Measurements from ENCODE around the gene FAM13C.
"Not testable (repeated sequence)": the region's sequence is repeated elsewhere in the genome, so short reads cannot be mapped to it uniquely, and the experiment has no call there.

Gene FAM13C

DNA sequence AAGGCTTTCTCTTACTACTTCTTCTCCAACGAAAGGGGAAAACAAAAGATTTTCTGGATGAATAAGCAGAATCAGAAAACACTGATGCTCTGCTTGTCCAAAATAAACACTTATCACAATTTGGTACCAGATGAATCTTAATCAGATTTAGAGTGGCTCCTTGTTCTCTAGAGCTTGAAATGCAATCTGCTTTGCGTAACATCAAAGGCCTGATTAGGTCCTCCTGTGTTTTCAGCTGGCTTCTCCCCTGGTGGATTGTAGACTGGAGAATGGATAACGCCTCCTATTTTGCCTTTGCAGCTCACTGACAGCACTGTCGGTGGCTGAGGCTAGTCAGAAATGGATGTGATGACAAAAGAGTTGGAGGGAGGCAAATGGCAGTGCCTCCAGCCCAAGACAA, 91.2 kb downstream of the FAM13C start:
- DNase-seq = no peak

DNA sequence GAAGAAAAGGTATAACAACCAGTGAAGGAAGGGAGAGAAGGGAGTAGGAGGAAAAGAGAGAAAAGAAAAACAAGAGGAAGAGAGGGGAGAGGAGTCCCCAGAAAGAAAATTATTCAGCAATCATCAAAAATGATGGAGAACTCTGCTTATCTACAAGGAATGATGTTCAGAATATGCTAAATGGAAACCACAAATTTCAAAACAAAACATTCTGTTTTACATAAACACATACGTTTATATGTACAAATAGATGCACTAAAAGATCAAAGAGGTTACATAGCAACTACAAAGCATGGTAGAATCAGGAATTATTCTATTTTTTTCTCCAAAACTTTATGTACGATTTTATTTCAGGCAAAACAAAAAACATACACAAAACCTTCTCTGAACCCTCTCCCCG, 91.9 kb downstream of the FAM13C start:
- DNase-seq = no peak

DNA sequence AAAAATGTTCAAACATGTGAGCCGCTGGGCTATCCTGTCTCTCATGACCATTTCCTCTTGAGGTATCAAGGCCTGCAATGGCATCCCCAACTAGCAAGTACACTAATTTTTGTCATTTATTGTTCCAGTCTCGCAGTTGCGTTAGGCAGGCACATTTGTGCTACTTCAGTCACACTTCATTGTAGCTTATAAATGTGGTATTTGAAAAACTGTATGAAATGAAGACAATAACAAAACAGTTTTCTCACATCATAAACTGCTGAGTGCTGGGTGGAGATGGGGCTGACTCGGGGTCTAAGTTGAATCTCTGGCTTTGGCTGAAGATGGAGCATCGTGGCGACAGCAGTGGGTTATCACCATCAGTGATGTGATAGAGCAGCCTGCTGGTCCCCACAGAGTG, 92.7 kb downstream of the FAM13C start:
- no peak for DNase-seq

DNA sequence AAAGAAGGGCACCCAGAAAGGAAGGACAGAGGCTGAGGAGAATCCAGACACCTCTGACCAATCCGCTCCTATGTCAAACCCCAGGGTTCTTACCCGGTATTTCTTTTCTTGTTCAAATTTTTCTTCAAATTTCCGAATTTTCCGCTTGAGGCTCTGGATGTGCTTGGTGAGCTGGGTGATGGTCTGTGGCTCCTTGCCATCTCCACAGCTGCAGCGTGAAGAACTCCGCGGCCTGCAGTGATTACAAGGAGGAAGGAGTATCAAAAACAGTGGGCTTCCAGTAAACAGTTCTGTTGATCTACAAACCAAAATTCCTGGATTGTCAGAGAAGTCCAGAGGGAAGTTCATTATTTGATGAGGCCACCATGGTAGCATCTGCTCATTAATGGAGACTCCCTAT, 93.9 kb downstream of the FAM13C start:
- DNase-seq = no peak

DNA sequence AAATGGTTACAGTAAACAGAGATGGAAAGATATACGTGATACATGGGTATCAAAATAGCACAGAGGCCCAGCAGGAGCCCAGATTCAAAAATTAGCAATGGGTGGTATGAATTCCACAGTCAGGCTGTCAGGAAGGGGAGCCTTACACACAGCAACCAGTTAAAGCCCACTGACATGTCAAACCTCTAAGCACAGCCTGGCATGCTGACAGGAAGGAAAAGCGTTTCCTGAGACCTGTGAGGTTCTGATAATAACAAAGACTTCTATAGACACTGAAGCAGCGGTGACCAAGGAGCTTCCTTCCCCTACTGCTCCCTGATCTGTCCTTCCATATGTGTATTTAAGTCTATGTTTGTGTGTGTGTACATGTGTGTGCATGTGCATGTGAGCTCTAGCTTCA, 96.0 kb downstream of the FAM13C start:
- no peak for DNase-seq

DNA sequence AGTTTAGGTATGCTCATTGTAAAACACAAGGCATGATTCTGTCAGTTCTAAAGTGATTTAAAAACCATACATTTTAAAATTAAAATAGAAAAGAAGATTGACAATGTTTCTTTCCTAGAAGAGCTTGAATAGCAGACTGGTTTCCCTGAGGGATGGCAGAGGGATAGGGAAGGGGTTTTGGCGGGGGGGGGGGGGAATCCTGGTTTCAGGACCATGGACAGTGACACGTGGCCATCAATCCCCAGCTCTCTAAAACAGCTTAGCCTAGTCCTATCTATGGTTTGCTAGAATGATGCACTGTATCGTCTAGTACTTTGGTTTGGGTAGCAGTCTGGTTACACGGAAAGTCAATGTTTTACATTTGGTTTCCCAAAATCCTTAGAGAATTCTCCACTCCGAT, 97.2 kb downstream of the FAM13C start:
- DNase-seq = no peak

DNA sequence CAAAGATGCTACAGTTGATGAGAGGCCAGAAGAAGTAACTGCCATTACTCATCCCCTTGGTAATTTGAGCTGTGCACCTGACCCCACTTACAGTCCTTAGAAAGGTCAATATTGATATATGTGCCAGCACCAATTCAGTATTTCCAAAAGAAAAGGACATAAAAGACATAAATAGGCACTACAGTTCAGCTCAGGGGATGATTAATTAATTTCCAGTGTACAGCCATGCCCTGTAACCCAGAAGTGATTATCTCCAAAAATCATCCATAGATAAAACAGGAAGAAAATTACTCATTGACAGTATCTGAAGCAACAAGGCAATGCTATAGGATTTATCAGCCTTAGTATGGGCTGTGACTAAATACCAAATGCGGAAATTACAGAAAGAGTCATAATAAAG, 103.5 kb downstream of the FAM13C start:
- DNase-seq = no peak

DNA sequence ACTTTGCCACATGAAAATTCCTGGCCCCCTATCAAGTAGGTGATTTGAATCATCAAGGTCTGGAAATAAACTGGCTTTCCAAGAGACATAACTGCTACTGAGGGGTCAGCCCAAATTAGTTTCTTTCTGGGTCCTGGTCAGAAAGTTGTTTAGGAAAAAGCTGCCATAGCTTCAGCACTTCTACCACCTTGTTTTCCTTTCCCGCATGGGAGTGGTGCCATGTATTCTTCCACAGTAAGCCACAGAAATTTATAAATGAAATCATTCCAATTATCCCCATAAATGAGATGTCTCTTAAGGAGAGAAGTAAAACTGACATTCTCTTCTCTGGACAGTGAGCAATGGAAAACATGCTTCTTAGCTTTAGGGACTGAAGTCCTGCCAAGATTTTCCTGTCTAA, 105.1 kb downstream of the FAM13C start:
- no peak for DNase-seq

DNA sequence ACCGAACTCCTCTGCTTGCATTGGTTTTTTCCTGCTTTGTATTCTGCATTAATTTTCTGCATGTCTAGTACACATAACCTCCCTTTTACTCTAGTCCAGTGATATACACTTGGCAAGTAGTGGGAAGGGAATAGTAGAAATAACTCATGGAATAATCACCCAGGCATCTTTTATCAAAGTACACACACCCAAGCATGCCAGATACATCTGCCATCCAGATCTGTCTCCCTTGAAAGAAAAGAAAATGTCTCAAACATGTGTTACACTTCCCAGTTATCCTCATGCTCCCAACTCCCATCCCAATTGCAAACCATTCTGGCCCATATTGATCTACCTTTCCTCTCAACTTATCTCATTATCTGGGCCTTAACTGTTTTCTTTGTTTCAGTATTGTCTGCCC, 106.9 kb downstream of the FAM13C start:
- DNase-seq = no peak

DNA sequence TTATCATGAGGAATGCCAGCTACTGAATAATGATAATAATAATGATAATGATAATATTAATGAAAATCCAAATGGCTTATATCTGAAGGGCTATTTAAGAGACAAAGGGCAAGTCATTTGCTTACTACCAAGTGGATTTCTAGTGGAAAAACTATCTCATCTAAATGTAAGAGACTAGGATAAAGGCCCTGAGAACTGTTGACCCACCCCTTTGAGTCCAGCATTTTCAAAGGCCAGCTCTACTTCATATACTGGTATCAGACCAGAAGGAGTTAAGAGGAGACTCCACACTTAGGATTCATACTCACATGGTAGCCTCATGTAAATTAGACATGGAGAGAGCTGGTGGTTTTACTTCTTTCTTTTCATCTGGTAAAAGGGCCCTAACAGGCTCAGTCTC, 109.9 kb downstream of the FAM13C start:
- DNase-seq = no peak

DNA sequence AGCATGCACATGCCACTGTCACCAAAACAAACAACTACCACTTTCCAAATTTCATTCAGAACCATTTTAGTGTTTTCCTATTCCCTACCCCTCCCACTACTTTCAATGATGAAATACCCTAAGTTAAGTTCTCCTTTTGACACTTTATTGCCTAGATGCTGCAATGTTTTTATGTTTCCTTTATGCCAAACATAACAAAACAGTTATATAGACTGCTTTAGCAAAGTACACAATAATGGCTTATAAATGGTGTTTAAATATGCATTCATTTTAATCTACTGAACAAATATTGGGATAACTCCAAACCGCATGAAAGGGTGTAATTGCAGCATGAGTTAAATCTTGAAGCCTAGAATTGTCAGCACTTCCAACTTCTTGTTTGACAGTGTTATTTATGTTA, 116.7 kb downstream of the FAM13C start:
- no peak for DNase-seq

DNA sequence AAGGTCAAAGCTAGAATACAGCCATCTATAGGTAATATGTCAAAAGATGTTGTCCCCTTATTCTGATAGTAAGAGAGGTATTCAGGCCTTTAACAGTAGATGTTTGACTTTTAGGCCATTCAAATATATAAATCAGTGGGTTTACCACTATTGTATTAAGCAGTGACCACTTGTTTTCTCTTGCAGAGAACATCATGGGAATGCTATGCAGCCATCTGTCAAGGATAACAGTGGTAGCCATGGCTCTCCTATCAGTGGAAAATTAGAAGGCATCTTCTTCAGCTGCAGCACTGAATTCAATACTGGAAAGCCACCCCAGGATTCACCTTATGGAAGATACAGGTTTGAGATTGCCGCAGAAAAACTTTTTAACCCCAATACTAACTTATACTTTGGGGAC, 117.5 kb downstream of the FAM13C start:
- DNase-seq = no peak

DNA sequence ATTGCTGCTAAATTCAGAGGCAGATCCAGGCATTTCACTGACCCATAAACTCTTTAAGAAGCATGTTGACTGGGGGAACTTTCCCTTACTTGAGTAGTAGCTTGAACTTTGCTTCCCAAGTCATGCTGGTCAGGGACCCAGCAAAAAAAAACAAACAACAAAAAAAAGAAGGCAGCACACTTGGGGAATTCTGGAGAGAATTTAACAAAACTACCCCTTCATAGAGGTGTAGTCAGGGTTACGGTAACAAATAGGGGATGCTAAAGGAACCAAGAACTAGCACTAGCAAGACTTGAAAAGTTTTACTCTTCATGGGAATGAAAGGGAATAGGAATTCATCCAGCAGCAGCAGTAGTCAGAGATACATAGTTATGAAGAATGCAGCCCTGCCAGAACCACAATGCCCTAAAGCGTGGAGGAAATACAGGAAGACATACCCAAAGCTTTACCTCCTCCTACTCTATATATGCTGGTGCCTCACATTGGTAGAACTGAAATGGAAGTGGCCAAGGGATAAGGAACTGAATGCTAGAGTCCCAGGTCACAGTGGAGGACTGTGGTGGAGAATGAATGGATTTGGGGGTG, 118.6 kb downstream of the FAM13C start:
- no peak for DNase-seq

DNA sequence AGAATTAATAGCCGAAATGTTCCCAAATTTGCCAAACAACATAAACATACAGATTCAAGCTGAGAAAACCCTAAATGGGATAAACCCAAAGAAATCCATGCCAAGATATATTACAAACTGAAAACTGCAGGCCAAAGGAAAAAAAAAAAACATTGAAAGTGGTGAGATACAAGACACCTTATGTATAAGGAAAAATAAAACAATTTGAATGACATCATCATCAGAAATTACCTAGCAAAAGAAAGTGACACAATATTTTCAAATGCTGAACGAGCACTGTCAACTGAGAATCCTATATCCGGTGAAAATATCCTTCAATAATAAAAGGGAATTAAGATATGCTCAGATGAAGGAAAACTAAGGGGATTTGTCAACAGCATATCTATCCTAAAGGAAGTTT, 119.4 kb downstream of the FAM13C start:
- DNase-seq = no peak

DNA sequence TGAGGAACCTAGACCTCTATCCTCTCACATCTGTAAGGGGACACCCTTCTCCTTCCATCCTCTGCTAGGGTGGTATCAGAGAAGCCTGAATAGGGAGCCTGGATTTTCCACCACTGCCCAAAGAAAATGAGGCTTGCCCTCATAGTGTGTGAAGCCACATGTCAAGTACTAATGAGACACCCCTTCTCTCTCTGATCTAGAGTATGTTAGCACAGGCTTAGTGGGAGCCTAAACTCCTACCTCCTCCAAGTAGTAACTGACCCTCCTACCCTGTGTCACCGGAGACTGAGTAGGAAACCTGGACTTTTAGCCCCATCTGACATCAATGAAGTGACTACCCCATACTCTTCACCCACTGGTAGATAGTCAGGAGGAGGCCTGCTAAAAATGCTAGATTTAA, 120.3 kb downstream of the FAM13C start:
- DNase-seq = no peak

DNA sequence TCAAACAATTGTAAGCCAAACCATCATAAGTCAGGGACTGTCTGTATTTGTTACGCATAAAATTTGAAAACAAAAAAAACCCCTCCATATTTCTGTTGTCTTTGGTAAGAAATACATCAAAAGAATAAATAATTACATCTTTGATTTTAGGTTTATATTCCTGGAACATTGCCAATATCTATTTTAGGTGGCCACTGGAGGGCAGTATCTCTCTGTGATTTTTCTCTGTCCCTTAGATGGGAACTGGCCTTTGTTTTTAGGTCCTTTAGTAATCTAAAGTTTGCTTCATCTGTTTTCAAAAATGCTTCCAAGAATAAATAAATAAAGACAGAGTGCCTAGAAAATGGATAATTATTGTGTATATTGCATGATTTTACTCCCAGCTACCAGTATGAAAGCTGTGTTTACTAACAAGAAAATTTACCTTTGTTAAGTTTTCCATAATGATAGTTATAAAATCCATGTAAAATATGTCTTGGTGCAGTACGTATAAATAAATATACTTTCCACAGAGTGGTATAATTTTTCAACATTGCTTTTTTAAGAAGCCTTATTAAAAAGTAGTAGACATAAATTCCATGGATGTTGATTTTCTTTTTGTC, 121.7 kb downstream of the FAM13C start:
- no peak for DNase-seq

DNA sequence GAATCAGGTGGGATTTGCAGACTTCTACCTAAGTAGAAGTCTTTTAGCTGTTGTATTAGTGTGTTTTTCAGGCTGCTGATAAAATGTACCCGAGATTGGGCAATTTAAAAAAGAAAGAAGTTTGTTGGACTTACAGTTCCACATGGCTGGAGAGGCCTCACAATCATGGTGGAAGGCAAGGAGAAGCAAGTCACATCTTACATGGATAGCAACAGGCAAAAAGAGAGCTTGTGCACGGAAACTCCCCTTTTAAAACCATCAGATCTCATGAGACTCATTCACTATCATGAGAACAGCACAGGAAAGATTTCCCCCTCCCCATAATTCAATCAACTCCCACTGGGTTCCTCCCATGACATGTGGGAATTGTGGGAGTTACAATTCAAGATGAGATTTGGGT, 123.2 kb downstream of the FAM13C start:
- not testable (repeated sequence) for DNase-seq

DNA sequence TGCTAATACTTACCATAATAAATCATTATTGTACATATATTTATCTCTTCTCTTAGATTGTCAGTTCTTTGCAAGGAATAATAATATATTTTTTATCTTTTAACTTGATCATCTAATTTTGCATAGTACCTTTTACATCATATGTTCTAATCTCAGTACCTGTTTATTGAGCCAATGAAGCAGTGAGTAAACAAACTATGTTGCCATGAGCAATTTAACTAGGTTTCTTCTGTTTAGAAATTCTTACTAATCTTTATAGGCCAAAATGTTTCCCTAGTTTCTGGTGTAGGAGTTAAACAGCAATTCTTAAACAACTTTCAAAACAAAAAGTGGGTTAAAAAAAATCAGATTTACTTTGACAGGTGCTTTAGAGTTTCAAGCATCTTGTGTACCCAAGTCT, 124.6 kb downstream of the FAM13C start:
- DNase-seq = no peak

DNA sequence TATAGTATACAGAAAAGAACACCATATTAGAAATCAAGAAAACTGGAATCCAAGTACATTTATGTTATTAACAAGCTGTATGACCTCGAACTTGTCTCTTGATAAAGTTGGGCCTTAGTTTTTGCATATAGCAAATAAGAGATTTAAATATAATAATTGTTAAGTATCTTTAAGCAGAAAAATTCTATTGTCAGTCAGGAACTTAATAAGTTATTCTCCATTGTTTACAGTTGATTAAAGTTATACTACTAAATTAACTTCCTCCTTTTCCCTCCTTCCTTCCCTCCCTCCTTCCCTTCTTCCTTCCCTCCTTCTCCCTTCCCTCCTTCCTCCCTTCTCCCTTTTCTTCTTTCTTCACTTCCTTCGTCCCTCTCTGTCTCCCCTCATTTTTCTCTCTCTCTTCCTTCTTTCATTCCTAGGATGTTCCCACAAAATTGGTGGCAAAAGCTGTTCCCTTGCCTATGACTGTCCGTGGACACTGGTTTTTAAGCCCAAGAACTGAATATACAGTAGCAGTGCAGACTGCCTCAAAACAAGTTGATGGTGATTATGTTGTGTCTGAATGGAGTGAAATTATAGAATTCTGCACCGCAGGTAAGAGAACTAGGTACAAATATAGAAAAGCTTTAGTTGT, 126.2 kb downstream of the FAM13C start:
- no peak for DNase-seq

DNA sequence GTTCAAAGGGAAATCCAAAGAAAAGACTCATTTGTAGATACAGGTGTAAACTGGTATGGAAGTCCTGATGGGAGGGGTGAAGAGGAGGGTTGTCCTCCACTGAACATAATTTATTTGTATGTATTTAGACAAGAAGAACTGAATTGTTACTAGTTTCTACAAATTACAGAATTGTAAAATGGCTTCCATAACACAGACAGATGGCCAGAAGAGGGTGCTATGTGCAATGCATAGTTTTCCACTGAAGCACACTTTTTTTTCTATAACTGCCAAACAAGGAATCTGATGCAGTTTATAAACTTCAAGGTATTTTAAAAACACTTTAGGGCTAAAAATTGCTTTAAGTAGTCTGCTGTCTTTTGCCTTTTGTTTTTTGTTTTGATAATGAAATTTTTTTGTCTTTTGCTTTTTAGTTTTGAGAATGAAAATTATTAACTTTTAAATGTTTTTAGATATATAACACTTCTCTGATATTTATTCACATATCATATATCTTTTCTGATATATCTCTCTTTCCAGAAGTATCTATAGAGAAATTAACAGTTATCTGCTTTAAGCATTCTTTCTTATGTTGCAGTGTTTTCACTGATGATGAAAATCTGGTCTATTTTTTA, 127.4 kb downstream of the FAM13C start:
- DNase-seq = no peak

DNA sequence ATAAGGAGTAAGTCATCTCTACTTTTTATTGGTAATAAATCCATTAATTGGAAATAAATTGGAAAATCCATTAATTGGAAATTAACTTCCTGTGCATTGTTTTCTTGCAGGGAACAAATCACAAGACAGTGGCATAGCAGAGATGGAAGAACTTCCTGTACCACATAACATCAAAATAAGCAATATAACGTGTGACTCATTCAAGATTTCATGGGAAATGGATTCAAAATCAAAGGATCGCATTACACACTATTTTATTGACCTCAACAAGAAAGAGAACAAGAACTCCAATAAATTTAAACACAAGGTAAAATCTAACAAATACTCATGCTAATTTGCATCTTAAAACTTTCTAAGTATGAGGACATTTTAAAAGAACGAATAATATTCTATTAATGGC, 128.2 kb downstream of the FAM13C start:
- DNase-seq = no peak

DNA sequence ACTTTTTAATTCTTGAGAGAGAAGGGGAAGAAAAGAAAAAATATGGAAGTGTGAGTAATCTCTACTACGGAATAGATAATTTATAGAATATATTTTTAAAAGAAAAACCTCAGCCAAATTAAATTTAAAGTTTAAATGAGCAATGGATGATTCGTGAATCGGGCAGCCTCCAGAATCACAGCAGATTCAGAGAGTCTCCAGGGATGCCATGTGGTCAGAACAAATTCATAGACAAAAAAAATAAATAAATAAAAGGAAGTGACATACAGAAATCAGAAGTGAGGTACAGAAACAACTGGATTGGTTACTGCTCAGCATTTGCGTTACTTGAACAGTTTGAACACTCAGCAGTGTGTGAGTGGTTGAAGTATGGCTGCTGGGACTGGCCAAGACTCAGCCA, 132.9 kb downstream of the FAM13C start:
- no peak for DNase-seq

DNA sequence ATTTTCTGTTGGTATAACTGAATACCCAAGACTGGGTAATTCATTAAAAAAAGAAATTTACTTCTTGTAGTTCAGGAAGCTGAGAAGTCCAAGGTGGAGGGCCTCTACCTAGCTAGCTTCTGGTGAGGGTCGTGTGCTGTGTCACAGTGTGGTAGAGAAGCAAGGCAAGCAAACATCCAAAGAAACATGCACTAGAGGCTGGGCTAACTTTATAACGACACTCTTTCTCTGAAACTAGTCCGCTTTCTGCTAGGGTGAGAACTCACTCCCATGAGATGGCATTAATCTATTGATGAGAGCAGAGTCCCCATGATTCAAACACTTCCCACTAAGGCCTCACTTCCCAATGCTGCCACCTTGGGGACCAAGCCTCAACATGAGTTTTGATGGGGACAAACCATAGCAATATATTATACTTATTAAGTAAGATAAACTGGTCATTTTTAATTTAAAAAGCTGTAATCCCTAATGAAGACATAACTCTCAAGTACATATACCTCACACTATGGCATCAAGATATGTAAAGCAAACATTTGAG, 135.1 kb downstream of the FAM13C start:
- DNase-seq = no peak

DNA sequence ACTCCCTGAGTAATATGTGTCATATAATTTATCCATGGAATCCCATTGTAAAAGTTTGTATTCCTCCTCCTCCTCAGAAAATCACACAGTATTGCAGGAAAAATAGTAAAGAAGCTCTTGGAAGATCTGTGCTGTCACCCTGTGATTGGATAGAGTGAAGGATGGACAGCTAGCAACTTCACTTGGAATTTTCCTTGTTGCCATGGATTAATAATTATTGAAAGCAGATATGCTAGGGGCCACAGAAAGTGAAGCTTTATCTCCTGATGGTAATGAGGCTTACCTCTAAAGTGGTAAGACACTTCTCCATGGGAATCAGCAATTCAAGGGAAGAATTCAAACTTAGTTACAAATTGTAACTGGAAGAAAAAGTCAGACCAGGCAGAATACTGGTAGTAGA, 137.1 kb downstream of the FAM13C start:
- no peak for DNase-seq

Measured in activated effector memory CD4-positive, alpha-beta T cell treated with anti-CD3 and anti-CD28 coated beads, Interleukin-2, amount 50 U/mL, for 16 hours (primary cell).